ENCODE results near the gene ITPK1.

DNA sequence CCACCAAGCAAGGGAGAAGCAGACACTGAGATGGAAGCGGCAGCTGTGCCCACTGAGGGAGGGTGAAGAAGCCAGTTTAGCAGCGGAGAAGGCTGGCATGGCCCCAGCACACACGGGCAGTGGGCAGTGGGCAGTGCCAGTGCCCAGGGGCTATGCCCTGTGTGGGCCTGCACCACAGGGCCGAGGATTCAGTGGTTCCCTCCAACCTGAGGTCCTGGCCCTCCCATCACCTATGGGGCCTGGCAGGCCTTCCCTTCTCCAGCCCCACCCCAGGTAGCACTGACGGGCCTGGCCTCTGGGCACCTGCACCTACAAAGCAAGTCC, 81.1 kb downstream of the ITPK1 start:
- TF ChIP-seq, protein P1, sequence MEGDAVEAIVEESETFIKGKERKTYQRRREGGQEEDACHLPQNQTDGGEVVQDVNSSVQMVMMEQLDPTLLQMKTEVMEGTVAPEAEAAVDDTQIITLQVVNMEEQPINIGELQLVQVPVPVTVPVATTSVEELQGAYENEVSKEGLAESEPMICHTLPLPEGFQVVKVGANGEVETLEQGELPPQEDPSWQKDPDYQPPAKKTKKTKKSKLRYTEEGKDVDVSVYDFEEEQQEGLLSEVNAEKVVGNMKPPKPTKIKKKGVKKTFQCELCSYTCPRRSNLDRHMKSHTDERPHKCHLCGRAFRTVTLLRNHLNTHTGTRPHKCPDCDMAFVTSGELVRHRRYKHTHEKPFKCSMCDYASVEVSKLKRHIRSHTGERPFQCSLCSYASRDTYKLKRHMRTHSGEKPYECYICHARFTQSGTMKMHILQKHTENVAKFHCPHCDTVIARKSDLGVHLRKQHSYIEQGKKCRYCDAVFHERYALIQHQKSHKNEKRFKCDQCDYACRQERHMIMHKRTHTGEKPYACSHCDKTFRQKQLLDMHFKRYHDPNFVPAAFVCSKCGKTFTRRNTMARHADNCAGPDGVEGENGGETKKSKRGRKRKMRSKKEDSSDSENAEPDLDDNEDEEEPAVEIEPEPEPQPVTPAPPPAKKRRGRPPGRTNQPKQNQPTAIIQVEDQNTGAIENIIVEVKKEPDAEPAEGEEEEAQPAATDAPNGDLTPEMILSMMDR (IDR thresholded peaks at IDR 0.05) = no peak
- TF ChIP-seq POLR2A (IDR thresholded peaks at IDR 0.05) = no peak
